B cell (primary cell): ENCODE results near the gene ANKRD29. TPM values are rescaled to one million over a fixed set of nuclear protein-coding genes. Genes with fewer than 3 reads are reported as not detected.

Experiments used
- ATAC-seq: fragments of 200-7000 bp; cut with Tn5 transposase; one replicate; pipeline ENCODE4 v1.10.0; 2021; ENCODE audit warnings: low read depth, mild to moderate bottlenecking, moderate number of reproducible peaks, moderate library complexity
- CTCF ChIA-PET: fragments of 350-600 bp; sonication (Branson Sonifier 250); formaldehyde crosslinking; loops from one replicate; lab custom pipeline; 2021; ENCODE audit warnings: antibody characterized with exemption, inconsistent platforms; lab: Charles Lee
- POLR2A ChIA-PET: fragments of 350-600 bp; sonication (Branson Sonifier 250); formaldehyde crosslinking; loops from one replicate; lab custom pipeline; 2021; ENCODE audit warnings: antibody characterized with exemption; lab: Charles Lee
- DNase-seq: peaks from one replicate; pipeline ENCODE4 v3.0.0; 2013
- H2AFZ ChIP-seq: 2 replicates; pipeline ENCODE4 v1.6.1; 2012; ENCODE audit warnings: mild to moderate bottlenecking, low read depth, low read length; ENCODE audit not compliant: insufficient read depth, poor library complexity, severe bottlenecking
- H3K27ac ChIP-seq, 2 donors: 1 replicate in 1 of 2; 2 replicates in 1 of 2; pipeline ENCODE4 v1.5.1; 2012 to 2013; ENCODE audit warnings: low read length in 2 of 2, mild to moderate bottlenecking in 2 of 2, moderate library complexity in 1 of 2
- H3K27me3 ChIP-seq, 4 experiments: fragments of 200-600 bp in 1 of 4; sonication (generic) in 1 of 4; replicated peaks in 1 of 4; 1 replicate in 2 of 4; 2 replicates in 2 of 4; pipeline versions ENCODE4 v1.6.1 to v1.7.0; 2013 to 2016; ENCODE audit warnings: low read length in 3 of 4, mild to moderate bottlenecking in 2 of 4, mixed read lengths in 1 of 4, moderate library complexity in 1 of 4; ENCODE audit not compliant: insufficient read depth in 4 of 4, control insufficient read depth in 3 of 4; ENCODE audit errors: control extremely low read depth in 1 of 4
- H3K36me3 ChIP-seq, 2 experiments: replicated peaks in 1 of 2; 1 replicate in 1 of 2; 2 replicates in 1 of 2; pipeline versions ENCODE4 v1.6.1 to v1.7.1; 2013; ENCODE audit warnings: low read length in 1 of 2; ENCODE audit not compliant: insufficient read depth in 2 of 2, control insufficient read depth in 1 of 2; ENCODE audit errors: control extremely low read depth in 1 of 2, extremely low read depth in 1 of 2
- H3K4me1 ChIP-seq, 2 donors: fragments of 200-600 bp in 1 of 2; sonication (generic) in 1 of 2; 1 replicate in 1 of 2; 2 replicates in 1 of 2; pipeline versions ENCODE4 v1.5.1 to v1.6.1; 2013 to 2017; ENCODE audit warnings: low read length in 2 of 2; ENCODE audit not compliant: control insufficient read depth in 2 of 2, insufficient read depth in 2 of 2
- H3K4me2 ChIP-seq: replicated peaks from 2 replicates; pipeline ENCODE3; 2012; ENCODE audit warnings: mild to moderate bottlenecking, low read depth, low read length; ENCODE audit not compliant: poor library complexity, severe bottlenecking
- H3K4me3 ChIP-seq, 5 experiments: fragments of 200-600 bp in 1 of 5; sonication (generic) in 1 of 5; 1 replicate in 3 of 5; 2 replicates in 2 of 5; pipeline versions ENCODE4 v1.5.1 to v1.7.0; 2011 to 2016; ENCODE audit warnings: low read length in 4 of 5, mild to moderate bottlenecking in 4 of 5, low read depth in 2 of 5, control low read depth in 1 of 5, moderate library complexity in 1 of 5; ENCODE audit not compliant: insufficient read depth in 1 of 5; ENCODE audit errors: control extremely low read depth in 1 of 5, extremely low read depth in 1 of 5
- H3K79me2 ChIP-seq: fragments of 200-600 bp; sonication (generic); one replicate; pipeline ENCODE4 v1.6.0; 2016; ENCODE audit warnings: low read length; ENCODE audit not compliant: control insufficient read depth, insufficient read depth
- H3K9ac ChIP-seq: fragments of 200-600 bp; sonication (generic); 2 replicates; pipeline ENCODE4 v1.6.1; 2017; ENCODE audit warnings: mild to moderate bottlenecking, low read length, moderate library complexity
- H3K9me3 ChIP-seq, 3 donors: one replicate each; pipeline versions ENCODE4 v1.6.1 to v1.7.1; 2013; ENCODE audit warnings: low read length in 2 of 3; ENCODE audit not compliant: control insufficient read depth in 2 of 3, insufficient read depth in 1 of 3; ENCODE audit errors: control extremely low read depth in 1 of 3
- H4K20me1 ChIP-seq: 2 replicates; pipeline ENCODE4 v1.6.0; 2012; ENCODE audit warnings: mild to moderate bottlenecking, low read length; ENCODE audit not compliant: insufficient read depth, control insufficient read depth, poor library complexity, severe bottlenecking
- H3K27ac Mint-ChIP-seq: one replicate; pipeline ENCODE4 v1.8.0; 2021; ENCODE audit warnings: mixed read lengths
- H3K27me3 Mint-ChIP-seq: one replicate; pipeline ENCODE4 v1.8.0; 2021; ENCODE audit warnings: mixed read lengths
- H3K4me1 Mint-ChIP-seq: one replicate; pipeline ENCODE4 v1.8.0; 2021; ENCODE audit warnings: mixed read lengths
- H3K4me3 Mint-ChIP-seq: one replicate; pipeline ENCODE4 v1.8.0; 2021; ENCODE audit warnings: mixed read lengths
- H3K9me3 Mint-ChIP-seq: one replicate; pipeline ENCODE4 v1.8.0; 2022; ENCODE audit warnings: mixed read lengths; ENCODE audit not compliant: insufficient read depth
- EZH2 ChIP-seq: IDR thresholded peaks from 2 replicates; pipeline ENCODE4 v1.6.1; 2012; ENCODE audit warnings: borderline replicate concordance, low read depth, mild to moderate bottlenecking, moderate library complexity, low read length; ENCODE audit not compliant: insufficient read depth, poor library complexity, severe bottlenecking
- WGBS: methylation state at CpG from one replicate; pipeline ENCODE4 v1.1.5; 2013; ENCODE audit warnings: missing lambda C conversion rate; ENCODE audit not compliant: insufficient coverage; 5-methylcytosine and 5-hydroxymethylcytosine counted together
- intact Hi-C: fragments of 100-400 bp; cut with micrococcal nuclease; formaldehyde crosslinking; loops from one replicate; pipeline ENCODE4 v1.10.0; 2022
- polyA plus RNA-seq: library from polyadenylated mRNA; depleted of rRNA; stranded (reverse); fragments of >200 nt; gene quantifications from 2 replicates; pipeline ENCODE4 v1.2.3, GENCODE V29; 2012
- total RNA-seq, 2 donors: library from RNA; stranded (reverse); fragments of 120-200 nt in 1 of 2; gene quantifications; 1 replicate in 1 of 2; 2 replicates in 1 of 2; pipeline versions ENCODE4 v1.2.3 to v1.2.4, GENCODE V29; 2013 to 2022
- TF ChIP-seq, protein P1 (sequence below): fragments of 200-600 bp; IDR thresholded peaks from one replicate; pipeline ENCODE4 v1.8.0; 2022; ENCODE audit warnings: antibody characterized with exemption, mild to moderate bottlenecking

The ANKRD29 gene
- total and polyA plus RNA-seq, 2 donors (not counting 1 experiment from before 2014, with no cell fraction given): not detected

DNA sequence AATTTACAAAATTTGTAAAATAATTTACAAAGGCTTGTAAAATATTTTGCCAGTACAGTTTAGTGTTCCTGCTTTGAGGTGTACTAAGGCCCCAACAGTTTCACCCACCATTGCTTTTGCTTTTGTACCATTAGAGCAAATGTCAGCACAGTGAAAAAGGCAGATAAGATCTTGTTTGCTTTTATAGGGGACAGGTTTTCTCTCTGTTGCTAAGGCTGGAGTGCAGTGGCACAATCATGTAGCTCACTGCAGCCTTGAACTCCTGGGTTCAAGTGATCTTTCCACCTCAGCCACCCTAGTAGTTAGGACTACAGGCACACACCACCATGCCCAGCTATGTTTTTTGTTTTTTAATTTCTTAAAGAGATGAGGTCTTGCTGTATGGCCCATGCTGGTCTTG is 56.8 kb downstream of the ANKRD29 start:
- no peaks in the 10 kb centered on the region for H3K36me3 ChIP-seq
- no peaks in the 10 kb centered on the region for H3K9me3 Mint-ChIP-seq
- no peaks in the 10 kb centered on the region for H3K4me1 ChIP-seq
- ATAC-seq (no peak), DNase-seq (no peak)
- H3K9ac ChIP-seq: no peak overlapping the region
- H3K4me2 ChIP-seq: no peak overlapping the region
- H3K27me3 Mint-ChIP-seq: no peaks in the 10 kb centered on the region
- H3K4me3 Mint-ChIP-seq: no peak overlapping the region
- H4K20me1 ChIP-seq: no peaks in the 10 kb centered on the region
- ChIA-PET CTCF (interaction anchor here (0.5 to 1.3 kb wide), 2 partner anchors 16 to 1887 kb away, joined by 3 read pairs; no protein-coding TSS in a partner anchor), POLR2A (no interaction called here)
- no peak overlapping the region for H3K4me3 ChIP-seq
- no peaks in the 10 kb centered on the region for H3K79me2 ChIP-seq
- H3K27me3 ChIP-seq: peaks cover 0 to 2% (median 0%) of the 10 kb centered on the region in 4 experiments
- H2AFZ ChIP-seq: no peak overlapping the region
- intact Hi-C loops: no loop called here
- H3K27ac ChIP-seq: no peak overlapping the region
- no peaks in the 10 kb centered on the region for H3K4me1 Mint-ChIP-seq
- TF ChIP-seq, protein P1, sequence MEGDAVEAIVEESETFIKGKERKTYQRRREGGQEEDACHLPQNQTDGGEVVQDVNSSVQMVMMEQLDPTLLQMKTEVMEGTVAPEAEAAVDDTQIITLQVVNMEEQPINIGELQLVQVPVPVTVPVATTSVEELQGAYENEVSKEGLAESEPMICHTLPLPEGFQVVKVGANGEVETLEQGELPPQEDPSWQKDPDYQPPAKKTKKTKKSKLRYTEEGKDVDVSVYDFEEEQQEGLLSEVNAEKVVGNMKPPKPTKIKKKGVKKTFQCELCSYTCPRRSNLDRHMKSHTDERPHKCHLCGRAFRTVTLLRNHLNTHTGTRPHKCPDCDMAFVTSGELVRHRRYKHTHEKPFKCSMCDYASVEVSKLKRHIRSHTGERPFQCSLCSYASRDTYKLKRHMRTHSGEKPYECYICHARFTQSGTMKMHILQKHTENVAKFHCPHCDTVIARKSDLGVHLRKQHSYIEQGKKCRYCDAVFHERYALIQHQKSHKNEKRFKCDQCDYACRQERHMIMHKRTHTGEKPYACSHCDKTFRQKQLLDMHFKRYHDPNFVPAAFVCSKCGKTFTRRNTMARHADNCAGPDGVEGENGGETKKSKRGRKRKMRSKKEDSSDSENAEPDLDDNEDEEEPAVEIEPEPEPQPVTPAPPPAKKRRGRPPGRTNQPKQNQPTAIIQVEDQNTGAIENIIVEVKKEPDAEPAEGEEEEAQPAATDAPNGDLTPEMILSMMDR: no peak
- no peak for TF ChIP-seq EZH2
- no peak overlapping the region for H3K27ac Mint-ChIP-seq
- no peaks in the 10 kb centered on the region for H3K9me3 ChIP-seq

DNA sequence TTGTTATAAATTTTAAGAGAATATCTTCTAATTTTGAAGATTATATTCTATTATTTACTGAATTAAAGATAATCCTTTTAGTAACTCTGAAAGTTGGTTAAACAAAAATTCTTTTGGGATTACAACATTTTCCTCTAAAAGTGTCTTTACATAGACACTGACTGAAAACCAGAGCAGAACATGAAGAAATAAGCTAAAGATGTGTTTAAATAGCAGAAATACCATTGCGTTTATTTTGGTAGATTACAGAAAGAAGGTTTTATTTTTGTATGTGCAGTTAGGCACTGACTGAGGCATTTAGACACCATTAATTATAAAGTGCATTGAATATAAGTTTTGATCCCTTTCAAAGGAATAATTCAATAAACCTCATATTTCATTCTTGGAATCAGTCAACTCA is 62.9 kb downstream of the ANKRD29 start:
- WGBS: no CpG with 5 or more reads among the region's 1 CpG
- no peaks in the 10 kb centered on the region for H4K20me1 ChIP-seq
- peaks cover 0 to 2% (median 0%) of the 10 kb centered on the region in 4 experiments for H3K27me3 ChIP-seq
- CTCF ChIA-PET: no interaction called here
- Mint-ChIP-seq H3K27me3 (no peaks in the 10 kb centered on the region), H3K9me3 (no peaks in the 10 kb centered on the region), H3K27ac (no peak overlapping the region), H3K4me3 (no peak overlapping the region), H3K4me1 (peaks cover 9% of the 10 kb centered on the region)
- H3K79me2 ChIP-seq: no peaks in the 10 kb centered on the region
- ATAC-seq (no peak), DNase-seq (no peak)
- POLR2A ChIA-PET: no interaction called here
- peaks cover 0 to 7% of the 10 kb centered on the region in 2 donors for H3K4me1 ChIP-seq
- H2AFZ ChIP-seq: no peak overlapping the region
- H3K4me3 ChIP-seq: no peak overlapping the region
- no peaks in the 10 kb centered on the region for H3K9me3 ChIP-seq
- H3K9ac ChIP-seq: no peak overlapping the region
- no peak overlapping the region for H3K27ac ChIP-seq
- no peak overlapping the region for H3K4me2 ChIP-seq
- TF ChIP-seq, protein P1: no peak
- TF ChIP-seq EZH2: no peak
- no peaks in the 10 kb centered on the region for H3K36me3 ChIP-seq
- intact Hi-C loops: no loop called here
